GM08714 (cell line): Measurements from ENCODE around the gene TMEM217.
"Not testable (repeated sequence)": the region's sequence is repeated elsewhere in the genome, so short reads cannot be mapped to it uniquely, and the experiment has no call there.

Experiments
- H3K4me3 ChIP-seq: fragments of 200-500 bp; sonication (Bioruptor generic); 2 replicates; pipeline ENCODE4 v1.5.1; 2014; ENCODE audit warnings: mild to moderate bottlenecking, low read length, inconsistent platforms
- ZNF274 ChIP-seq: IDR thresholded peaks from 2 replicates; pipeline ENCODE4 v1.6.1; 2012; ENCODE audit warnings: mild to moderate bottlenecking, low read depth, low read length

TMEM217 gene

GRCh38 chr6:37257634-37258404 is at the start of gene TMEM217, which contains the start of gene TBC1D22B:
TMEM217 (minus strand) TSS chr6:37258144; CDS start chr6:37219030, 39,114 bp downstream.
TBC1D22B (plus strand) TSS chr6:37257772; CDS start chr6:37257918, 146 bp downstream.
- H3K4me3 ChIP-seq = peak within 1 kb of the TSS; percentile 82

GRCh38 chr6:37307484-37307883 is 49.5 kb upstream of the TMEM217 start:
- H3K4me3 ChIP-seq = not testable (repeated sequence)

More at GRCh38 chr6:37257634-37258404, at the start of gene TMEM217, which contains the start of gene TBC1D22B:
- TF ChIP-seq ZNF274 = no peak

GRCh38 chr6:37306624-37307222 is 48.8 kb upstream of the TMEM217 start:
- TF ChIP-seq ZNF274 = no peak
- no peak overlapping the region for H3K4me3 ChIP-seq

- TF ChIP-seq ZNF274 = no peak
- no peak overlapping the region for H3K4me3 ChIP-seq
Measured at GRCh38 chr6:37305841-37306425, 48.0 kb upstream of the TMEM217 start.

- no peak for TF ChIP-seq ZNF274
- no peak overlapping the region for H3K4me3 ChIP-seq
Measured at GRCh38 chr6:37304766-37305165, 46.8 kb upstream of the TMEM217 start.

GRCh38 chr6:37303891-37304503 is 46.1 kb upstream of the TMEM217 start:
- no peak for TF ChIP-seq ZNF274

GRCh38 chr6:37303091-37303660 is 45.2 kb upstream of the TMEM217 start:
- peak overlapping the region; percentile 41; the same call in 1 of the 2 replicates for H3K4me3 ChIP-seq
- TF ChIP-seq ZNF274 = no peak

More at GRCh38 chr6:37303891-37304503, 46.1 kb upstream of the TMEM217 start:
- peak overlapping the region; percentile 41; the same call in 1 of the 2 replicates for H3K4me3 ChIP-seq

- no peak overlapping the region for H3K4me3 ChIP-seq
- TF ChIP-seq ZNF274 = no peak
Measured at GRCh38 chr6:37302086-37302686, 44.2 kb upstream of the TMEM217 start.

- no peak overlapping the region for H3K4me3 ChIP-seq
- TF ChIP-seq ZNF274 = no peak
Measured at GRCh38 chr6:37299990-37300389, 42.0 kb upstream of the TMEM217 start.

GRCh38 chr6:37298958-37299357 is 41.0 kb upstream of the TMEM217 start:
- no peak for TF ChIP-seq ZNF274
- no peak overlapping the region for H3K4me3 ChIP-seq

- H3K4me3 ChIP-seq = not testable (repeated sequence)
Measured at GRCh38 chr6:37297637-37298036, 39.7 kb upstream of the TMEM217 start.

GRCh38 chr6:37293426-37293825 is 35.5 kb upstream of the TMEM217 start:
- TF ChIP-seq ZNF274 = no peak
- no peak overlapping the region for H3K4me3 ChIP-seq

GRCh38 chr6:37289931-37290330 is 32.0 kb upstream of the TMEM217 start:
- H3K4me3 ChIP-seq = peak overlapping the region; percentile 27; the same call in 1 of the 2 replicates

GRCh38 chr6:37288247-37288646 is 30.3 kb upstream of the TMEM217 start:
- no peak for TF ChIP-seq ZNF274
- no peak overlapping the region; the same call in 1 of the 2 replicates for H3K4me3 ChIP-seq

More at GRCh38 chr6:37289931-37290330, 32.0 kb upstream of the TMEM217 start:
- TF ChIP-seq ZNF274 = no peak
